ENCODE data around the gene CCNJL.

GRCh38 chr5:160250226-160250625 lies 62.1 kb downstream of the CCNJL start:
- TF ChIP-seq CTCF (IDR thresholded peaks at IDR 0.05) (no peak), ZFX (IDR thresholded peaks at IDR 0.05; ENCODE audit: borderline replicate concordance) (no peak)

All from 22Rv1 (cell line).